Tibial nerve (tissue), 3 donors: ENCODE results near the gene KRTAP10-2.

Experiments
- CTCF ChIP-seq, 5 experiments: fragments of 200-600 bp in 3 of 5; fragments of 450-650 bp in 2 of 5; sonication (generic) in 3 of 5; IDR thresholded peaks; one replicate each; pipeline ENCODE4 v1.5.1; 2016 to 2019; ENCODE audit warnings: antibody characterized with exemption in 5 of 5, mild to moderate bottlenecking in 3 of 5, moderate library complexity in 2 of 5
- POLR2A ChIP-seq, 2 donors: fragments of 450-650 bp; IDR thresholded peaks; one replicate each; pipeline ENCODE4 v1.6.1; 2017; ENCODE audit warnings: antibody characterized with exemption in 2 of 2, mild to moderate bottlenecking in 2 of 2, moderate library complexity in 2 of 2

GRCh38 chr21:44514218-44514520, 37.1 kb downstream of the KRTAP10-2 start:
- no peak for TF ChIP-seq CTCF (IDR thresholded peaks at IDR 0.05)
- no peak for TF ChIP-seq POLR2A (IDR thresholded peaks at IDR 0.05)
